Left kidney (tissue), 2 donors: ENCODE results near the gene LCE1A. TPM values are rescaled to one million over a fixed set of nuclear protein-coding genes. Genes with fewer than 3 reads are reported as not detected.

Experiments used
- DNase-seq: peaks from one replicate; pipeline ENCODE4 v3.0.0-alpha.2; 2013
- polyA plus RNA-seq: library from polyadenylated mRNA; unstranded; fragments of 120-200 nt; gene quantifications from one replicate; pipeline ENCODE4 v1.2.1, GENCODE V29; 2013; ENCODE audit not compliant: insufficient read length

Gene LCE1A
- polyA plus RNA-seq, 1 donor: not detected

DNA sequence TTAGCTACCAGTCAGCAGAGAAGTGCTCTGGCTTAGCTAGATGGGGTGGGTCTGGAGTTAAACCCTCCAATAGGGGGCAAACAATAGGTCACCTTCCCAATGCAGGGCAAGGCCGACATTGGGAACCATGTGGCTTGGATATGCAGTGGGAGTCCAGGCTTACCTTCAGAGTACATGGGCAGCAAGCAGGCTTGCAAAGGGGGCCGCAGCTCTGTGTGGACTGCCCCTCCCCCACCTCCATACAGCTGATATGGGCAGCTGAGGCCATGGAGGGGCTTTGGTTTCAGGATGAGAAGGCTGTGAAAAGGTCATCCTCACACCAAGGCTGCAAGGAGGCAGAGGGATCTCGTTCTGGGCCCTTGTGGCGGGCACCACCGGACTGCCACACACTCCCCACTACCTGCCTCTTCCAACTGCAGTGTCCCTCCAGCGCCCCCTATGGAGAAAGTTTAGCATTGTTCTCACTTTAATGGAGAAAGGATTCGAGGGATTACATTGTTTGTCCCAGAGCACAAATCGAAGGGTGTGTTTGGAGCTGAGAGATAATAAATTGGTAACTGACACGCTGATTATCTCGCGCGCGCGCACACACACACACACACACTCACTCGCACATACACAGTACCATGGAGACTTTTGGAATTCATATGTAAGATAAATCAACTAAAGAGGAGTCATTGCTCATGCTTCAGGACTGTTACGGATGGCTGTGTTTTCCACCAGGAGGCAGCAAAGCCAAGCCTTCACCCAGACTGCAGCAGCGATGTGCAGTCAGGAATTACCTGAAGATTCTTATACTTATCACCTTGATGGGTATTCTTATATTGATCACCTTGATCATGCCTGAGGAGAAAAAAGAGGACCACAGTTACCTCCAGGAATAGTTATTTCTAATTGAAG, 43.8 kb downstream of the LCE1A start:
- peak; percentile 22 for DNase-seq

DNA sequence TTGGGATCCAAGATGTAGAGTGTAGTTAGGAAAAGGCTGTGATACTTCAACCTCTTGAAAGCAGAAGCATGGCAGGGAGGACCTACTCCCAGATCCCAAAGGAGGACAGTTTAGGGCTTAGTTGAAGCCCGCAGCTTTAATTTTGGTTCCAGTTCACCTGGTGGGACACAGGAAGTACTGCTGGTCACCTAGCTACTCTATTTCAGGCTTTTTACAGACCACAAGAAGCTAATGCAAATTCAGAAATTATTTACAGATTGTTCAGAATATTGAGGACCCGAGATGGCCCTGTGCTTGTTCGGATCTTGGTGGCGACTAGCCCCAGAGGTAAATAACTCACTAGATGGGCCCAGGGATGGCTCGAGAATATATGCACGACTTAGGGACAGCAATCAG, 44.5 kb downstream of the LCE1A start:
- no peak for DNase-seq

DNA sequence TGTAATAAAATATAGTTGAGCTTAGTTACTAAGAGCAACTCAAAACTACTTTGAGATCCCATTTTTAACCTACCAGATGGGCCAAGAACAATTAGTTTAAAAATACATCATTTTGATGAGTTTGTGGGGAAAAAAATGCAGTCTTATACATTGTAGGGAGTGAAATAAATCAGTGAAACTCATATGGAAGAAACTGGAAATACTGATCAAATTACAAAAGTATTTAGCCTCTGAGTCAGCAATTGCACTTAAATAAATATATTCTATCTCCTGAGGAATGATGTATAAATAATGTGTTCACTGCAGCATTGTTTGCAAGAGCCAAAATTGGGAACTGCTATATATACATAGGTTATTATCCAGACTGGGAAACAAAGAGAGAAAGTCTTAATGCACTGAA, 46.2 kb downstream of the LCE1A start:
- DNase-seq: no peak

DNA sequence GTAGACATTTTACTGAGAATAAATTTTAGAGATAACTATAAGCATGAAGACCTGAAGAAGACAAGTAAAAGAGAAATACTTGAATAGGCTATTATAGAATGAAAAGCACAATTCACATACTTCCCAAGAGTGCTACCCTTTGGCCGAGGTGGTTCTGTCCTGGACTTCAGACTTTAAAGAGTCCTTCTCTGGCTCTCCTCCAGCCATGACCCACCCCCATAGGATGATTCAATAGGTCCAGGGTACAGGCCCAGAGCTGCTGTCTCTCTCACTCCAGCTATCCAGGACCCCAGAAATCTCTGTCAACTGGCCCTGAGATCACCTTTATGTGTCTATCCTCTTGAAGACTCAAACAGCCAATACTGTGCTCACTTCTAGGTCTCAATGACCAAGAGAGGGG, 49.6 kb downstream of the LCE1A start:
- no peak for DNase-seq

Other genes starting within 250 kb of the LCE1A start
- not detected for gene LCE3D, start 247.0 kb upstream of the LCE1A start, polyA plus RNA-seq
- not detected for gene LCE3C, start 227.2 kb upstream of the LCE1A start, polyA plus RNA-seq
- gene LCE3B, start 213.7 kb upstream of the LCE1A start, polyA plus RNA-seq: not detected
- gene LCE3A, start 204.4 kb upstream of the LCE1A start, polyA plus RNA-seq: not detected
- gene LCE2D, start 164.1 kb upstream of the LCE1A start, polyA plus RNA-seq: not detected
- gene LCE2C, start 152.2 kb upstream of the LCE1A start, polyA plus RNA-seq: not detected
- gene LCE2B, start 141.3 kb upstream of the LCE1A start, polyA plus RNA-seq: not detected
- not detected for gene LCE2A, start 129.1 kb upstream of the LCE1A start, polyA plus RNA-seq
- not detected for gene LCE4A, start 119.3 kb upstream of the LCE1A start, polyA plus RNA-seq
- gene KPRP, start 69.4 kb upstream of the LCE1A start, polyA plus RNA-seq: not detected
- gene LCE1F, start 52.3 kb upstream of the LCE1A start, polyA plus RNA-seq: not detected
- gene LCE1E, start 41.2 kb upstream of the LCE1A start, polyA plus RNA-seq: not detected
- not detected for gene LCE1D, start 30.8 kb upstream of the LCE1A start, polyA plus RNA-seq
- gene LCE1C, start 20.8 kb upstream of the LCE1A start, polyA plus RNA-seq: not detected
- gene LCE1B, start 15.5 kb upstream of the LCE1A start, polyA plus RNA-seq: not detected
- gene LCE6A, start 15.4 kb downstream of the LCE1A start, polyA plus RNA-seq: not detected
- not detected for gene LCE7A, start 32.5 kb downstream of the LCE1A start, polyA plus RNA-seq
- gene SMCP, start 50.8 kb downstream of the LCE1A start, polyA plus RNA-seq: not detected
- 0.23 TPM for gene IVL, start 81.1 kb downstream of the LCE1A start, polyA plus RNA-seq
- not detected for gene SPRR5, start 119.7 kb downstream of the LCE1A start, polyA plus RNA-seq
- gene SPRR4, start 143.2 kb downstream of the LCE1A start, polyA plus RNA-seq: not detected
- gene SPRR1A, start 156.6 kb downstream of the LCE1A start, polyA plus RNA-seq: not detected
- not detected for gene SPRR3, start 174.3 kb downstream of the LCE1A start, polyA plus RNA-seq
- gene SPRR1B, start 203.7 kb downstream of the LCE1A start, polyA plus RNA-seq: not detected
- gene SPRR2D, start 213.6 kb downstream of the LCE1A start, polyA plus RNA-seq: not detected
- not detected for gene SPRR2A, start 230.0 kb downstream of the LCE1A start, polyA plus RNA-seq
- gene SPRR2B, start 244.1 kb downstream of the LCE1A start, polyA plus RNA-seq: not detected